Stimulated activated CD4-positive, alpha-beta T cell treated with anti-CD3 and anti-CD28 coated beads, Interleukin-12 subunit alpha, Interleukin-12 subunit beta, amount 100 ng/mL, for 24 hours (primary cell): Measurements from ENCODE around the gene WWOX.

Experiments
- DNase-seq, 2 experiments: peaks; one replicate each; pipeline ENCODE4 v3.0.0-alpha.2; 2020; ENCODE audit warnings: low read depth in 2 of 2

The WWOX gene

GRCh38 chr16:79136955-79137354, 1037.5 kb downstream of the WWOX start:
- no peak for DNase-seq

GRCh38 chr16:79137426-79137939, 1038.0 kb downstream of the WWOX start:
- no peak for DNase-seq

GRCh38 chr16:79139799-79140198, 1040.3 kb downstream of the WWOX start:
- no peak for DNase-seq

GRCh38 chr16:79143026-79143425, 1043.6 kb downstream of the WWOX start:
- DNase-seq: no peak

GRCh38 chr16:79150151-79150550, 1050.7 kb downstream of the WWOX start:
- no peak for DNase-seq

- DNase-seq: no peak
Measured at GRCh38 chr16:79150632-79151310, 1051.3 kb downstream of the WWOX start.

- no peak for DNase-seq
Measured at GRCh38 chr16:79154086-79154485, 1054.6 kb downstream of the WWOX start.

GRCh38 chr16:79155471-79155870, 1056.0 kb downstream of the WWOX start:
- no peak for DNase-seq

GRCh38 chr16:79155904-79156303, 1056.5 kb downstream of the WWOX start:
- DNase-seq: no peak

- DNase-seq: no peak
Measured at GRCh38 chr16:79156761-79157160, 1057.3 kb downstream of the WWOX start.

- no peak for DNase-seq
Measured at GRCh38 chr16:79158337-79158736, 1058.9 kb downstream of the WWOX start.

GRCh38 chr16:79159261-79160049, 1060.0 kb downstream of the WWOX start:
- no peak for DNase-seq

GRCh38 chr16:79162977-79163376, 1063.5 kb downstream of the WWOX start:
- DNase-seq: no peak

GRCh38 chr16:79163691-79164387, 1064.4 kb downstream of the WWOX start:
- DNase-seq: no peak

- no peak for DNase-seq
Measured at GRCh38 chr16:79164388-79164995, 1065.0 kb downstream of the WWOX start.

GRCh38 chr16:79165079-79165478, 1065.6 kb downstream of the WWOX start:
- DNase-seq: no peak

- no peak for DNase-seq
Measured at GRCh38 chr16:79165506-79165905, 1066.1 kb downstream of the WWOX start.

- no peak for DNase-seq
Measured at GRCh38 chr16:79167893-79168292, 1068.4 kb downstream of the WWOX start.

- no peak for DNase-seq
Measured at GRCh38 chr16:79168321-79168720, 1068.9 kb downstream of the WWOX start.

GRCh38 chr16:79169239-79169638, 1069.8 kb downstream of the WWOX start:
- DNase-seq: no peak

- no peak for DNase-seq
Measured at GRCh38 chr16:79170555-79171246, 1071.2 kb downstream of the WWOX start.
